ENCODE measurements around the gene AP1G1.
"Not testable (repeated sequence)": the region's sequence is repeated elsewhere in the genome, so short reads cannot be mapped to it uniquely, and the experiment has no call there.

GRCh38 chr16:71785143-71785542 lies 23.5 kb downstream of the AP1G1 start:
- TF ChIP-seq, protein P1, sequence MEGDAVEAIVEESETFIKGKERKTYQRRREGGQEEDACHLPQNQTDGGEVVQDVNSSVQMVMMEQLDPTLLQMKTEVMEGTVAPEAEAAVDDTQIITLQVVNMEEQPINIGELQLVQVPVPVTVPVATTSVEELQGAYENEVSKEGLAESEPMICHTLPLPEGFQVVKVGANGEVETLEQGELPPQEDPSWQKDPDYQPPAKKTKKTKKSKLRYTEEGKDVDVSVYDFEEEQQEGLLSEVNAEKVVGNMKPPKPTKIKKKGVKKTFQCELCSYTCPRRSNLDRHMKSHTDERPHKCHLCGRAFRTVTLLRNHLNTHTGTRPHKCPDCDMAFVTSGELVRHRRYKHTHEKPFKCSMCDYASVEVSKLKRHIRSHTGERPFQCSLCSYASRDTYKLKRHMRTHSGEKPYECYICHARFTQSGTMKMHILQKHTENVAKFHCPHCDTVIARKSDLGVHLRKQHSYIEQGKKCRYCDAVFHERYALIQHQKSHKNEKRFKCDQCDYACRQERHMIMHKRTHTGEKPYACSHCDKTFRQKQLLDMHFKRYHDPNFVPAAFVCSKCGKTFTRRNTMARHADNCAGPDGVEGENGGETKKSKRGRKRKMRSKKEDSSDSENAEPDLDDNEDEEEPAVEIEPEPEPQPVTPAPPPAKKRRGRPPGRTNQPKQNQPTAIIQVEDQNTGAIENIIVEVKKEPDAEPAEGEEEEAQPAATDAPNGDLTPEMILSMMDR (conservative IDR thresholded peaks at IDR 0.05; ENCODE audit: low read depth, low read length): not testable (repeated sequence)
- not testable (repeated sequence) for TF ChIP-seq POLR2A (IDR thresholded peaks at IDR 0.05; ENCODE audit: low read depth, low read length); MAZ (IDR thresholded peaks at IDR 0.05; ENCODE audit: borderline replicate concordance, low read depth, low read length)

Data from IMR-90 (cell line).